CD4-positive, alpha-beta T cell treated with Interleukin-15 for 4 hours (primary cell): ENCODE data around the gene ATE1.

Experiments used
- DNase-seq: peaks from one replicate; pipeline ENCODE4 v3.0.0-alpha.2; 2020; ENCODE audit warnings: low spot score

ATE1 gene

GRCh38 chr10:121695731-121696464 is 231.9 kb downstream of the ATE1 start:
- no peak for DNase-seq

DNA sequence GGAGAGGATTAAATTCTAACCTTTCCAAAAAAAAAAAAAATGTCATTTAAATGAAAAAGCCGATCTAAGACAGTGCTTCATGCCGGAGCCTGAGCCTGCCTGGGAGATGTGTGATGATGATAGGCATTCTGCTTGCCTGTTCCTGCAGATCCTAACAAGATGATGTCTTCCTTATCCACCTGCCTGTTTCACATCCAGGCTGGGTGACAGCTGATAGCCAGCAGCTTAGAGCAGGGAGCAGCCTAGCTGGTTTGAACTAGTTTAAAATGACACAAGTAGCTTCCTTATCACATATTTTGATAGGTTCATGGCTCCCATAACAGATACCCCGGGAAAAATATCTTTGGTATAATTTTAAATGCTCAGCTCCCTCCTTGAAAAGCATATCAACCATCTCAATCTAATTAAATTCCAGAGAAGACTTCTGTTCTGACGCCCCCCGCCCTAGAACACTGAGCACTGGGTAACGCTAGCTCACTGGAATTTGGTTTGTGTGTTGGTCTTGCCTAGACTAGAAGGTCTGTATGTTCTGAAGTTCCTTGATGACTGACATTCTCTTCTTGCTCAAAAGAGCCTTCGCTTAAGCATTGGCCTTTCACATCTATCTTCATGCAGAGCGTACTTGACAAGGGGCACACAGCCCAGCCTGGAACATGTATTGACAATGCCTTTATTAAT is 232.7 kb downstream of the ATE1 start:
- no peak for DNase-seq

DNA sequence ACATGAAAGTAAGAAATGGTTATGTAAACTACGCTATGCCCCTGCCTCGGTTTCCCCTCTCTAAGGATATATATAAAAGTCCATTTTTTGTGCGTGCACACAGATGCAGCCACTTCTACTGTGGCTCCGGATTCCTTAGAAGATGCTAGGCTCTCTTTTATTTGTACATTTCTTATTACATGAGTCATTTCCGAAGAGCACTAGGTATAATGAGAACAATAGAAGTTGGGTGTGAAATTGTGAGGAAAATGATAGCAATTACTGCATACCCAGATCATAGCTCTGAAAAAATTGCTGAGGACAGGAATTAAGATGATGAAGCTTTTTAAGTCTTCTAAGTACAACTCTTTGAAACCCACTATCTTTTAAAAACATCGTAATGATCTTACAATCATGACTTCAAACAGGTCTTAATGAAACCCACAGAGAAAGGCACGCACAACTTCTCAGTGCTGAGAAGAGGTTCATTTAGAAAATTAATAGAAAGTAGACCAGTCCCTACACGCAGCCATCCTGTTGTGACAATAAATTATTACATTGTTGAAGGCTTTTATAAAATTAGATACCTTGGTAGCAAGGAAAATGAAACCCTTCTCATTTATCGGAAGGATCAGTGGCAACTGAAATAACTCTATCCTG is 233.4 kb downstream of the ATE1 start:
- DNase-seq = no peak

DNA sequence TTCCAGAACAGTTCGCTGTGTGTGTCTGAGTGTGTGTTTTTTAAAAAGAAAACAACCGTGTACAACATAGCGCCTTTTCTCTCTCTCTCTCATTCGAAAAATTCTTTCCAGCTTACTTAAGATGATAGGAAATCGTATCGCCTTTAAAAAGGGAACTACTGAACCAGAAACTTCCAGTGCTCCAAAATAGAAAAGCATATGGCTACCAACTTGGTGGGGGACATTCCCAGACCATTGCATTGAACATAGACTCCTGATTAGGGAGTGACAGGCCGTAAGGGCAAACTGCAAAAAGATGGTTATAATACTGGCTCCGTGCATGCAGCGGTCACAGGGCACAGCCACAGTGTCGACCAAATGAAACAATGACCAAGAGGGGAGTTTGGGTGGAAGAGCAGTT is 235.2 kb downstream of the ATE1 start:
- no peak for DNase-seq

- no peak for DNase-seq
Measured at GRCh38 chr10:121690970-121691369, 236.9 kb downstream of the ATE1 start.
